K562 (cell line): ENCODE data around the gene TMED4. TPM values are rescaled to one million over a fixed set of nuclear protein-coding genes. Genes with fewer than 3 reads are reported as not detected.

Experiments used
- ATAC-seq: fragments of 200-7000 bp; cut with Tn5 transposase; 3 replicates; pipeline ENCODE4 v1.9.1; 2020; ENCODE audit warnings: moderate library complexity
- BruUV-seq: library from RNA; stranded (reverse); fragments of 400-500 nt; replicated peaks from 2 replicates; lab custom pipeline; 2021; lab: Mats Ljungman, UMichigan
- CTCF ChIA-PET: fragments of 300-600 bp; formaldehyde crosslinking; extraction: SDS; loops from one replicate; lab custom pipeline; 2021; ENCODE audit warnings: low intra/inter-chr PET ratio; lab: Yijun Ruan, JAX
- POLR2A ChIA-PET: fragments of 300-600, 350-650 bp; sonication (Branson Sonifier 250); formaldehyde crosslinking; extraction: SDS; loops from one replicate; lab custom pipeline; 2021; ENCODE audit warnings: antibody characterized with exemption, inconsistent platforms; lab: Yijun Ruan, JAX
- DNase-seq, 4 experiments: peaks; one replicate each; pipeline versions ENCODE4 v3.0.0 to v3.0.0-alpha.2; 2011 to 2018; ENCODE audit warnings: low spot score in 3 of 4, mixed read lengths in 3 of 4; ENCODE audit errors: extremely low read depth in 1 of 4
- FAIRE-seq: peaks from 2 replicates; lab custom pipeline; 2011; peaks lifted over from hg19 to GRCh38; lab: Jason Lieb, UNC
- H2AFZ ChIP-seq: 2 replicates; pipeline ENCODE4 v1.6.0; 2011; ENCODE audit warnings: low read depth, low read length, control low read depth, inconsistent platforms
- H3K27ac ChIP-seq: fragments of 200-600 bp; 3 replicates; pipeline ENCODE4 v1.8.0; 2011; ENCODE audit warnings: low read depth, mild to moderate bottlenecking, control low read depth, inconsistent platforms, low read length, moderate library complexity, mixed read lengths; ENCODE audit errors: extremely low read depth
- H3K27me3 ChIP-seq, 2 experiments: fragments of 300-600 bp in 1 of 2; 2 replicates in 1 of 2; 3 replicates in 1 of 2; pipeline versions ENCODE4 v1.6.0 to v1.8.0; 2011; ENCODE audit warnings: inconsistent platforms in 2 of 2, low read length in 2 of 2, mild to moderate bottlenecking in 1 of 2, mixed read lengths in 1 of 2, moderate library complexity in 1 of 2; ENCODE audit not compliant: control insufficient read depth in 2 of 2, insufficient read depth in 2 of 2
- H3K36me3 ChIP-seq: fragments of 300-600 bp; 3 replicates; pipeline ENCODE4 v1.8.0; 2011; ENCODE audit warnings: mild to moderate bottlenecking, low read length, inconsistent platforms; ENCODE audit not compliant: control insufficient read depth, insufficient read depth
- H3K4me1 ChIP-seq, 2 experiments: fragments of 200-600 bp in 1 of 2; replicated peaks in 1 of 2; 2 replicates in 1 of 2; 3 replicates in 1 of 2; pipeline versions ENCODE4 v1.5.1 to v1.8.0; 2011; ENCODE audit warnings: inconsistent platforms in 2 of 2, low read length in 2 of 2, mild to moderate bottlenecking in 1 of 2, mixed read lengths in 1 of 2, moderate library complexity in 1 of 2; ENCODE audit not compliant: control insufficient read depth in 2 of 2, insufficient read depth in 2 of 2
- H3K4me2 ChIP-seq: 2 replicates; pipeline ENCODE4 v1.6.1; 2011; ENCODE audit warnings: low read length, control low read depth, inconsistent platforms, mixed read lengths; ENCODE audit not compliant: insufficient read depth
- H3K4me3 ChIP-seq: fragments of 200-600 bp; sonication (generic), shearing (Covaris generic); 2 replicates; pipeline ENCODE4 v1.5.1; 2016; ENCODE audit warnings: control low read depth, inconsistent platforms
- H3K79me2 ChIP-seq: fragments of 200-600 bp; 3 replicates; pipeline ENCODE4 v1.8.0; 2011; ENCODE audit warnings: low read length, inconsistent platforms; ENCODE audit not compliant: control insufficient read depth, insufficient read depth
- H3K9ac ChIP-seq, 2 experiments: 2 replicates each; pipeline versions ENCODE4 v1.6.0 to v1.6.1; 2011; ENCODE audit warnings: low read depth in 2 of 2, low read length in 2 of 2, control low read depth in 1 of 2, inconsistent platforms in 1 of 2, mild to moderate bottlenecking in 1 of 2, mixed read lengths in 1 of 2; ENCODE audit not compliant: insufficient read depth in 1 of 2
- H3K9me1 ChIP-seq: one replicate; pipeline ENCODE4 v1.6.0; 2011; ENCODE audit warnings: inconsistent platforms, mild to moderate bottlenecking, low read length, moderate library complexity; ENCODE audit not compliant: control insufficient read depth, insufficient read depth
- H3K9me3 ChIP-seq: replicated peaks from 2 replicates; pipeline ENCODE4 v1.5.1; 2011; ENCODE audit warnings: low read depth, low read length, inconsistent platforms; ENCODE audit not compliant: control insufficient read depth, insufficient read depth
- H4K20me1 ChIP-seq: replicated peaks from 2 replicates; pipeline ENCODE4 v1.6.1; 2011; ENCODE audit warnings: low read length, inconsistent platforms, mixed read lengths; ENCODE audit not compliant: control insufficient read depth, insufficient read depth
- BCOR ChIP-seq: fragments of 450-650 bp; IDR thresholded peaks from 2 replicates; pipeline ENCODE4 v1.6.1; 2016
- EP300 ChIP-seq: IDR thresholded peaks from 2 replicates; pipeline ENCODE4 v1.6.1; 2012; ENCODE audit warnings: low read length, improper control_type of control experiment
- GABPB1 ChIP-seq: sonication (generic); formaldehyde crosslinking; IDR thresholded peaks from 2 replicates; pipeline ENCODE4 v1.8.0; 2022; ENCODE audit warnings: mild to moderate bottlenecking, missing genetic modification reagents
- HBP1 ChIP-seq: fragments of 450-650 bp; formaldehyde crosslinking; IDR thresholded peaks from 2 replicates; pipeline ENCODE4 v1.4.0; 2022; ENCODE audit warnings: missing genetic modification characterization
- HDAC2 ChIP-seq: fragments of 450-650 bp; IDR thresholded peaks from 2 replicates; pipeline ENCODE4 v1.6.1; 2016; ENCODE audit warnings: mild to moderate bottlenecking
- KDM1A ChIP-seq, 2 experiments: fragments of 450-650 bp; IDR thresholded peaks; 2 replicates each; pipeline ENCODE4 v1.6.1; 2016; ENCODE audit warnings: mild to moderate bottlenecking in 2 of 2
- RBM25 ChIP-seq: fragments of 200-400 bp; formaldehyde crosslinking; IDR thresholded peaks from 2 replicates; pipeline ENCODE4 v1.6.1; 2018; ENCODE audit warnings: low read length, low read depth, moderate library complexity; ENCODE audit not compliant: severe bottlenecking
- SMARCA5 ChIP-seq: fragments of 450-650 bp; IDR thresholded peaks from 2 replicates; pipeline ENCODE4 v1.6.1; 2016
- ZNF121 ChIP-seq: sonication (generic); formaldehyde crosslinking; conservative IDR thresholded peaks from 2 replicates; pipeline ENCODE4 v1.8.0; 2022; ENCODE audit warnings: missing genetic modification reagents
- ZNF717 ChIP-seq: fragments of 250-450 bp; sonication (Bioruptor Pico); IDR thresholded peaks from 2 replicates; pipeline ENCODE4 v1.5.0; 2021
- WGBS: fragments of 100-300 bp; shearing (Covaris generic); methylation state at CpG from one replicate; pipeline ENCODE4 v1.1.6; 2016; ENCODE audit warnings: low coverage, mixed read lengths; ENCODE audit not compliant: insufficient coverage; ENCODE audit errors: missing lambda C conversion rate; 5-methylcytosine and 5-hydroxymethylcytosine counted together
- in situ Hi-C: fragments of 300-500 bp; cut with MboI; formaldehyde crosslinking; loops from 4 replicates; pipeline ENCODE4 v1.15.0; 2018; ENCODE audit warnings: inconsistent platforms, mixed read lengths
- intact Hi-C: fragments of 100-400 bp; cut with micrococcal nuclease; formaldehyde crosslinking; loops from 2 replicates; pipeline ENCODE4 v1.14.2; 2022
- polyA plus RNA-seq, 8 experiments: library from polyadenylated mRNA; depleted of rRNA in 4 of 8; stranded (reverse) in 5 of 8; unstranded in 3 of 8; fragments of >200 nt; fragmentation: Nextera tagmentation in 2 of 8; fragmentation: Illumina TruSeq in 1 of 8; extraction: Ambion mirVana in 2 of 8; extraction: Trizol in 1 of 8; gene quantifications; 2 replicates each; pipeline versions ENCODE4 v1.2.1 to v1.2.3, GENCODE V29; 2011 to 2014; ENCODE audit warnings: inconsistent platforms in 1 of 8, missing spikeins in 1 of 8
- total RNA-seq, 7 experiments: library from RNA; depleted of rRNA in 6 of 7; stranded (reverse); fragments of >200 nt in 6 of 7; fragmentation: Illumina TruSeq in 2 of 7; extraction: Trizol in 2 of 7; gene quantifications; 2 replicates each; pipeline versions ENCODE4 v1.2.1 to v1.2.3, GENCODE V29; 2011 to 2021; ENCODE audit warnings: low replicate concordance in 1 of 7
- TF ChIP-seq, protein P1 (sequence below), 2 experiments: fragments of 450-650 bp; IDR thresholded peaks; 2 replicates each; pipeline ENCODE4 v1.6.1; 2016; ENCODE audit warnings: mild to moderate bottlenecking in 2 of 2, borderline replicate concordance in 1 of 2, low read depth in 1 of 2, moderate library complexity in 1 of 2

TMED4 gene
- total and polyA plus RNA-seq, 9 of the 15 experiments (the other 6 are each of a cell fraction or from before 2014, with no cell fraction given) = 20.3 to 64.0 (median 42.1) TPM

DNA sequence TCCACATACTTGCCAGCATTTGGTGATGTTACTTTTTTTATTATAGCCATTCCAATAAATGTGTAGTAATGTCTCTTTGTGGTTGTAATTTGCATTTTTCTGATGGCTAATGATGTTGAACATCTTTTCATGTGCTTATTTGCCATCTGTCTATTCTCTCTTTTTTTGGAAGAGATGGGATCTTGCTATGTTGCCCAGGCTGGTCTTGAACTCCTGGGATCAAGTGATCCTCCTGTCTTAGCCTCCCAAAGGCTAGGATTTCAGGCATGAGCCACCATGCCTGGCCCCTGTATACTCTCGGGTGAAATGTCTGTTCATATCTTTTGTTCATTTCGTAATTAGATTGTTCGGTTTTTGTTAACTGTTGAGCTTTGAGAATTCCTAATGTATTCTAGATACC lies 27.8 kb upstream of the TMED4 start:
- Histone ChIP-seq H3K9ac (no peak overlapping the region), H3K4me1 (peaks cover 14 to 27% of the 10 kb centered on the region in 2 experiments; a peak in 4 of 5 replicates), H3K27ac (no peak overlapping the region), H3K27me3 (no peaks in the 10 kb centered on the region), H3K36me3 (peaks cover 12% of the 10 kb centered on the region), H4K20me1 (no peaks in the 10 kb centered on the region; the same call in 1 of the 2 replicates), H2AFZ (no peak overlapping the region), H3K9me1 (no peaks in the 10 kb centered on the region), H3K4me3 (no peak overlapping the region), H3K9me3 (no peaks in the 10 kb centered on the region), H3K79me2 (peaks cover 77% of the 10 kb centered on the region), H3K4me2 (no peak overlapping the region)
- TF ChIP-seq HDAC2 = 0 out of 2 replicates have a peak, but pooled peaks have one; percentile 26
- TF ChIP-seq GABPB1 (CRISPR knock-in tag) = no peak
- TF ChIP-seq ZNF121 (CRISPR knock-in tag) = peak; percentile 97
- peak; percentile 27; the same call in 1 of the 2 replicates for TF ChIP-seq SMARCA5
- peak; percentile 79 for TF ChIP-seq BCOR
- no peak for TF ChIP-seq ZNF717 (CRISPR knock-in tag)
- no peak for TF ChIP-seq HBP1 (CRISPR knock-in tag)
- TF ChIP-seq, protein P1, sequence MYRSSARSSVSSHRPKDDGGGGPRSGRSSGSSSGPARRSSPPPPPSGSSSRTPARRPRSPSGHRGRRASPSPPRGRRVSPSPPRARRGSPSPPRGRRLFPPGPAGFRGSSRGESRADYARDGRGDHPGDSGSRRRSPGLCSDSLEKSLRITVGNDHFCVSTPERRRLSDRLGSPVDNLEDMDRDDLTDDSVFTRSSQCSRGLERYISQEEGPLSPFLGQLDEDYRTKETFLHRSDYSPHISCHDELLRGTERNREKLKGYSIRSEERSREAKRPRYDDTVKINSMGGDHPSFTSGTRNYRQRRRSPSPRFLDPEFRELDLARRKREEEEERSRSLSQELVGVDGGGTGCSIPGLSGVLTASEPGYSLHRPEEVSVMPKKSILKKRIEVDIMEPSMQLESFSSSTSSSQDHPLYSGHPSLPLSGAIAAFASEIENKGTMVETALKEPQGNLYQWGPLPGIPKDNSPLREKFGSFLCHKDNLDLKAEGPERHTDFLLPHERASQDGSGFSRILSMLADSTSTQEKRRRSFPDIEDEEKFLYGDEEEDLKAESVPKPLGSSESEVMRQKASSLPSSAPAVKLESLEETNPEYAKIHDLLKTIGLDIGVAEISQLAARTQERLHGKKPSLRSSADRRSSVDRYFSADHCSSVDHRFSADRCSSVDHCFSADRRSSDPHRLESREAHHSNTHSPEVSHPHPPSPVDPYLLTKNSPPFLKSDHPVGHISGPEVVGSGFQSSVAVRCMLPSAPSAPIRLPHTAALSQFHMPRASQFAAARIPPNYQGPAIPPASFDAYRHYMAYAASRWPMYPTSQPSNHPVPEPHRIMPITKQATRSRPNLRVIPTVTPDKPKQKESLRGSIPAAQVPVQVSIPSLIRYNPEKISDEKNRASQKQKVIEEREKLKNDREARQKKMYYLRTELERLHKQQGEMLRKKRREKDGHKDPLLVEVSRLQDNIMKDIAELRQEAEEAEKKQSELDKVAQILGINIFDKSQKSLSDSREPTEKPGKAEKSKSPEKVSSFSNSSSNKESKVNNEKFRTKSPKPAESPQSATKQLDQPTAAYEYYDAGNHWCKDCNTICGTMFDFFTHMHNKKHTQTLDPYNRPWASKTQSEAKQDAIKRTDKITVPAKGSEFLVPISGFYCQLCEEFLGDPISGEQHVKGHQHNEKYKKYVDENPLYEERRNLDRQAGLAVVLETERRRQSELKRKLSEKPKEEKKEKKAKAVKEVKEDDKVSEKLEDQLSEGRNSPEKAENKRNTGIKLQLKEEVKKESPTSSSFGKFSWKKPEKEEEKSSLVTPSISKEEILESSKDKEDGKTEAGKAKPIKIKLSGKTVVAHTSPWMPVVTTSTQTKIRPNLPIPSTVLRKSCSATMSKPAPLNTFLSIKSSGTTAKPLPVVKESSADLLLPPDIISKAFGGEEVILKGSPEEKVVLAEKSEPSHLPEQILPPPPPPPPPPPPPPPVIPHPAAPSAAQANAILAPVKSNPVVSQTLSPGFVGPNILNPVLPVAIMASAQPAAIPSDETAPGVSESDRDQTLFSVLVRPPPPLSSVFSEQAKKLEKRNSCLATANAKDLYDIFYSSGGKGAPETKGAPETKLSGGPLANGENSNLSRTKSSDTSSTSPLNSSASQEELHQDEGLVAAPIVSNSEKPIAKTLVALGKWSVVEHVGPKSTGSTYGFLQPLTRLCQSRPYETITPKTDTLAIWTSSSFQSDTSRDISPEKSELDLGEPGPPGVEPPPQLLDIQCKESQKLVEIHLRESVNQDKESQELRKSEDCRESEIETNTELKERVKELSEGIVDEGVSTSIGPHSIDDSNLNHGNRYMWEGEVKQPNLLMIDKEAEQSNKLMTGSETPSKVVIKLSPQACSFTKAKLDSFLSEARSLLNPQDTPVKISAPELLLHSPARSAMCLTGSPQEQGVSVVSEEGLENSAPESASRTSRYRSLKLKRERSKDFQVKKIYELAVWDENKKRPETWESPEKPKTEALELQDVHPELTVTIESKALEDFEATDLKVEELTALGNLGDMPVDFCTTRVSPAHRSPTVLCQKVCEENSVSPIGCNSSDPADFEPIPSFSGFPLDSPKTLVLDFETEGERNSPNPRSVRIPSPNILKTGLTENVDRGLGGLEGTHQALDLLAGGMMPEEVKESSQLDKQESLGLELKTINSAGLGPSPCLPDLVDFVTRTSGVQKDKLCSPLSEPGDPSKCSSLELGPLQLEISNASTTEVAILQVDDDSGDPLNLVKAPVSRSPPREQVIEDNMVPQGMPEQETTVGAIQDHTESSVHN (IDR thresholded peaks at IDR 0.05; ENCODE audit: borderline replicate concordance in 1 of 2, low read depth in 1 of 2) = no peak
- no peak for TF ChIP-seq EP300
- peak in 1 of 2 experiments; percentile 31; a peak in 1 of 4 replicates for TF ChIP-seq KDM1A (IDR thresholded peaks at IDR 0.05)
- TF ChIP-seq RBM25 = peak; percentile 72
- FAIRE-seq = no peak
- in situ Hi-C loops = no loop called here
- CTCF ChIA-PET = no interaction called here
- 90% methylated on average over 3 of the region's 3 CpGs for WGBS
- BruUV-seq = no TSS peak
- intact Hi-C loops = loop anchor here (5.0 kb wide), 2 partner anchors 67 to 152 kb away; no protein-coding TSS in a partner anchor
- POLR2A ChIA-PET = interaction anchor here (0.6 kb wide), 1 partner anchor 237 kb away, joined by 6 read pairs; no protein-coding TSS in a partner anchor
- no peak for ATAC-seq
- no peak for DNase-seq
